22Rv1 (cell line): ENCODE results near the gene NUP58.
"Not testable (repeated sequence)": the region's sequence is repeated elsewhere in the genome, so short reads cannot be mapped to it uniquely, and the experiment has no call there.

Source experiments
- H3K27ac ChIP-seq: fragments of 450-650 bp; 2 replicates; pipeline ENCODE4 v1.5.1; 2017
- ZFX ChIP-seq: fragments of 450-650 bp; IDR thresholded peaks from 2 replicates; pipeline ENCODE4 v1.6.1; 2017; ENCODE audit warnings: antibody characterized with exemption, borderline replicate concordance
- TF ChIP-seq, protein P1 (sequence below): fragments of 450-650 bp; IDR thresholded peaks from 2 replicates; pipeline ENCODE4 v1.5.1; 2017; ENCODE audit warnings: mild to moderate bottlenecking

Gene NUP58

DNA sequence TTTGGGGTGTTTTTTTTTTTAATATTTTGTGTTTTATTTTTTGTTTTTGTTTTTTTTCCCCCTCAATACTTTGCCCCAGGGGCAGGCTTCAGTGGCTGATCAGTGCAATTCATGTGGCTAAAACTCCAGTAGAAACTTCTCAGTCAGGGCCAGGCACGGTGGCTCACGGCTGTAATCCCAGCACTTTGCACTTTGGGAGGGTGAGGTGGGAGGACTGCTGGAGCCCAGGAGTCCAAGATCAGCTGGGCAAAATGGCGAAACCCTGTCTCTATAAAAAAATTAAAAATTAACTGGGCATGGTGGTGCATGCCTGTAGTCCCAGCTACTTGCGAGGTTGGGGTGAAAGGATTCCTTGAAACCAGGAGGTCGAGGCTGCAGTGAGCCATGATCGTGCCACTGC lies 53.0 kb downstream of the NUP58 start:
- no peak overlapping the region for H3K27ac ChIP-seq
- TF ChIP-seq, protein P1, sequence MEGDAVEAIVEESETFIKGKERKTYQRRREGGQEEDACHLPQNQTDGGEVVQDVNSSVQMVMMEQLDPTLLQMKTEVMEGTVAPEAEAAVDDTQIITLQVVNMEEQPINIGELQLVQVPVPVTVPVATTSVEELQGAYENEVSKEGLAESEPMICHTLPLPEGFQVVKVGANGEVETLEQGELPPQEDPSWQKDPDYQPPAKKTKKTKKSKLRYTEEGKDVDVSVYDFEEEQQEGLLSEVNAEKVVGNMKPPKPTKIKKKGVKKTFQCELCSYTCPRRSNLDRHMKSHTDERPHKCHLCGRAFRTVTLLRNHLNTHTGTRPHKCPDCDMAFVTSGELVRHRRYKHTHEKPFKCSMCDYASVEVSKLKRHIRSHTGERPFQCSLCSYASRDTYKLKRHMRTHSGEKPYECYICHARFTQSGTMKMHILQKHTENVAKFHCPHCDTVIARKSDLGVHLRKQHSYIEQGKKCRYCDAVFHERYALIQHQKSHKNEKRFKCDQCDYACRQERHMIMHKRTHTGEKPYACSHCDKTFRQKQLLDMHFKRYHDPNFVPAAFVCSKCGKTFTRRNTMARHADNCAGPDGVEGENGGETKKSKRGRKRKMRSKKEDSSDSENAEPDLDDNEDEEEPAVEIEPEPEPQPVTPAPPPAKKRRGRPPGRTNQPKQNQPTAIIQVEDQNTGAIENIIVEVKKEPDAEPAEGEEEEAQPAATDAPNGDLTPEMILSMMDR: no peak
- TF ChIP-seq ZFX: no peak

DNA sequence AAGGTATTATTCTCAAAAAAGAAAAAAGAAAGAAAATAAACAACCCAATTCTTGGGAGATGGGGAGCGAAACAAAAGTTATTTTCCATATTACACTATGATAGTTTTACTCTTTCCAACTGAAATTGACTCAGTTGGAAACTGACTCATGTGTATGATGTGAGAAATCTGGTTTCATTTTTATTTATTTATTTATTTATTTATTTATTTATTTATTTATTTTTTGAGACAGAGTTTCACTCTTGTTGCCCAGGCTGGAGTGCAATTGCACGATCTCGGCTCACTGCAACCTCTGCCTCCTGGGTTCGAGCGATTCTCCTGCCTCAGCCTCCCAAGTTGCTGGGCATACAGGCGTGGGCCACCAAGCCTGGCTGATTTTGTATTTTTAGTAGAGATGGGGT lies 59.0 kb downstream of the NUP58 start:
- H3K27ac ChIP-seq: not testable (repeated sequence)

DNA sequence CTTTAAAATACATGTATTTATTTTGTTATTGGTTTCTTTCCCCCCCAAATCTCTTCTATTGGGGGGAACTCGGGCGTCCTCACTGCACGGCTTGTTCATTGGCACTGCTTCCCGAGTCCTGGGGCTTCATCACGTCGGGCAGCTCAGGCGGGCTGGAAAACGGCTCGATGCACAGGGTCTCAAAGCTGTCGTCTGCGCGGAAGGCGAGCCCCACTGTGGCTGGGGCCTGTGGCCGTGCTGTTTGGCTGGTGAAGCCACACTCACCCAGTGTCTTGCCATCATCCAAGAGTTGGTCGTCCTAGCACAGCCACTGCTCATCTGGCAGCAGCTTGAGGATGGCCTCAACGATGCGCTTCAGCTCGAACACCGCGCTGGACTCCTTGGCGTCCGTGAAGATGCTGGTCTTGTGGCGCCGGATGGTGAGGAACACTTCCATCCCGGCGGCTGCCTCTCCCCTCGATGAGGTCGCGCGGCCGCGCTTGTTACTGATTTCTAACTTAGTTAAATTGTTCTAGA lies 64.4 kb downstream of the NUP58 start:
- TF ChIP-seq, protein P1: no peak
- no peak for TF ChIP-seq ZFX
- no peak overlapping the region for H3K27ac ChIP-seq

DNA sequence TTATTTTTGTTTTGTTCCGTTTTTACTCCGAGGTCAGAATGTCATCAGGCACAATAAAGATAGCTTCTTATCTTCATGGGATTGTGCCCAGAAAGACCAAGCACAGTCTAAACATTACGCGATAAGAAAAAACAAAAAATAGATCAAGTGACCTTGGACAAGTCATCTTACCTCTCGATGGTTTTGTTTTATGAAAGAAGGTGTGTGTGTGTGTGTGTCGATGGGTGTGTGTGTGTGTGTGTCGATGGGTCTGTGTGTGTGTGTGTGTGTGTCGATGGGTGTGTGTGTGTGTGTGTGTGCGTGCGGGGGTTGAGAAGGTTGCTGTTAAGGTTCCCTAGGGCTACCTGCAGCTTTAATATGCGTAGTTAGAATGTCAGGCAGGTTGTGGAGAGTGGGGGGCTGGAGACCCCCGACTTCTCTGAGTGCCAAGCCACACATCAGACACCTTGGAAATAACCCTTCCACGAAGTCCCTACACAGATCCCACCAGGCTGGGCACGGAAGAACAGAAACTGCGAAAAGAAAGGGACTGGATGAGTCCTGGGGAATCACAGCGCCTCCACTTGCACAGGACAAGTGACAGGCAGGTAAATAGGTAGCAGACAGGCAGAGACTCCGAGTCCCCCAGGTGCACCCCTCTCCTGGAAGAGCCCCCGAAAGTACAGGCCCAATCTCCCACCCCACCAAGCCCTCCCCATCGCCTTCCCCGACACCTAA lies 69.9 kb downstream of the NUP58 start:
- TF ChIP-seq, protein P1: no peak
- no peak for TF ChIP-seq ZFX
- no peak overlapping the region for H3K27ac ChIP-seq

DNA sequence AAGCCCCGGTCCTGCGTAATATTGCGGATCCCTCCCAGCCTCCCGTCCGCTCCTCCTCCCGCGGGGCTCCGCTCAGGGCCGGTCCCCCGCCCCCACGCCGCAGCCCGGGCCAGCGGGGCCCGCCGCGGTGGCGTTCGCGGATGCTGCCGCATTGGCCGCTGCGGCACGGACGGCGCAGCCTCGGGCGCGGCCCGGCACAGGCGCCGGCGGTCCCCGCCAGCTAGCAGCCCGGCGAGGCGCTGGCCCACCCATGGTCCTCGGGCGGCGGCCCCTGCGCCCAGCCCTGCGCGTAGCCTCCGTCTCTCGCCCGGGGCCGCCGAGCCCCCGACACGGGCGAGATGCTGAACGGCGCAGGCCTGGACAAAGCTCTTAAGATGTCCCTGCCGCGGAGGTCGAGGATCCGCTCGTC lies 70.5 kb downstream of the NUP58 start, which contains the start of gene ATP8A2:
Gene ATP8A2 (plus strand): TSS at position 100 of the 409 bp plus-strand sequence. CDS start 239 bp downstream, at position 339.
- H3K27ac ChIP-seq: no peak within 1 kb of the TSS
- no peak for TF ChIP-seq ZFX
- TF ChIP-seq, protein P1: peak; percentile 7; the same call in 1 of the 2 replicates

DNA sequence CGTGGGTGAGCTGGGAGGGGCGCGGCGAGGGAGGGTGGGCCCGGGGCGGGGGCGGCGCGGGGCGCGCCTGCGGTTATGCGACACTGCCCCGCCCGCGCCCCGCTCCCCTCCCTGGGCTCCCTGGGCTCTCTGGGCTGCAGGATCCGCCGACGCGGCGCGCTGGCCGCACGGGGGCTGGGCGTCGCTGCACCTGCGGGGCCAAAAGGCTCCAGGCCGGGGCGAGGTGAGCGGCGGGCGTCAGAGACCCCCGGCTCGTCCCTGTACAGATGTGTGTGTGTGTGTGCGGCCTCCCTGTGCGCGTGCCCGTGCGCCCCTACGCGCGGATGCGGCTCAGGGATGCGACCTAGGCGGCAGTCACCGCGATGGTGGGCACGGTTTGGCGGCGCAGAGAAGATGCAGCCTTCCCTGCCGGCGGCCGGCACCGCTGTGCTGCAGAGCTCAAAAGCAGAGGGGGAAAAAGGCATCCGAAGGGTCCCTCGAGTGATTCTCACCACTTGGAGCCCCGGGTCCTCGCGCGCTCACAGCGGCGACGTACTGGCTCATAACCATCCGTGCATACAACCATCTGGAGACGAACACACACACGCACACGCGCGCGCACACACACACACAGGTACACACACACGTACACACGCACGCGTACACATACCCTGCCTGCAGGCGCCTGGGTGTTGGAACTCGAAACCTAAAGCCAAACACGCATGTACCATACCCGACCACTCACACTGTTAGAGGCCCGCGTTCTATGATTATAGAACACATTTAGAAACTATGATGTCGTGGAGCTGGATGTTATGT lies 71.1 kb downstream of the NUP58 start:
- H3K27ac ChIP-seq: no peak overlapping the region
- TF ChIP-seq, protein P1: no peak
- TF ChIP-seq ZFX: no peak

DNA sequence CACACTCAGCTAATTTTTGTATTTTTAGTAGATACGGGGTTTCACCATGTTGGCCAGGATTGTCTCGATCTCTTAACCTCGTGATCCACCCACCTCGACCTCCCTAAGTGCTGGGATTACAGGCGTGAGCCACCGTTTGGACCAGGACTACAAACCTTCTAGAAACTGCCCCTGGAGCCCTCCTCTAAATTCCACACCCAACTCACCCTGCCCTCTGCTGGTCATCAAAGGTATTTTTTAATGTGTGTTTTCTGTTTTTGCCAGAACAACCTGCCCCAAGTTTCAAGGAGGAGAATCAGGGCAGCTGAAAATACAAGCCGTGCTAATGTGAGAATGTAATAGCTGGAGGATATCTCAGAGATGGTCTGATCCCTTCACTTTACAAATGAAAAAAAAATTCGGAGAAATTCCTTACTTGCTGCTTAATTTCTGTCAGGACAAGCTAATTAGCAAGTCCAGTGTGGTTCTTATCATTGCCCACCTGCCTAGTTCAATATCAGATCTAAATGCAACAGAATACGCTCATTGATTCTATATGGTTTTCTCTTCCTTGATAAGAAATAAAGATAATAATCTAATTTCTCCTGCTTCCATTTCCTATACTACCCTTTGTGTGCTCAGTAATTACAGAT lies 74.4 kb downstream of the NUP58 start:
- no peak overlapping the region for H3K27ac ChIP-seq
- TF ChIP-seq, protein P1: peak; percentile 87
- no peak for TF ChIP-seq ZFX
